HS-27A (cell line): Measurements from ENCODE around the gene DESI1.
"Not testable (repeated sequence)": the region's sequence is repeated elsewhere in the genome, so short reads cannot be mapped to it uniquely, and the experiment has no call there.

ENCODE experiments used
- DNase-seq: peaks from one replicate; pipeline ENCODE4 v3.0.0-alpha.2; 2012; ENCODE audit warnings: low read depth, missing footprints

Gene DESI1

DNA sequence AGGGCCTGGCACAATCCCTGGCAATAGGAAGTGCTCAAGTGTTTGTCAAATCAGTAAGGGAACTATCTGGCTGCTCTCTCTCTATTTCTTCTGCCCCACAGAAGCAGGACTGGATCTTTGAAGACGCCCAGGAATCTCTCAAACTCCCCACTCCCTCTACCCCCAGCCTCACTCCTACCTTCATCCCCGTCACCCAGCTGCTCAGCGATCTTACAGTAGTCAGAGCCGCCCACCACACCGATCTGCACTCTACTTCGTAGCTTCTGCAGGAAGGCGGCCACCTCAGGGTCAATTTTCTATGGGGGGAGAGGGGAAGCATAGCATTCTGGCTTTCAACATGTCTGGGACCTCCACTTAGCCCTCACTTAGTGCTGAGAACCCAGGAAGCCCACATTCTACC, 34.9 kb downstream of the DESI1 start:
- no peak for DNase-seq

DNA sequence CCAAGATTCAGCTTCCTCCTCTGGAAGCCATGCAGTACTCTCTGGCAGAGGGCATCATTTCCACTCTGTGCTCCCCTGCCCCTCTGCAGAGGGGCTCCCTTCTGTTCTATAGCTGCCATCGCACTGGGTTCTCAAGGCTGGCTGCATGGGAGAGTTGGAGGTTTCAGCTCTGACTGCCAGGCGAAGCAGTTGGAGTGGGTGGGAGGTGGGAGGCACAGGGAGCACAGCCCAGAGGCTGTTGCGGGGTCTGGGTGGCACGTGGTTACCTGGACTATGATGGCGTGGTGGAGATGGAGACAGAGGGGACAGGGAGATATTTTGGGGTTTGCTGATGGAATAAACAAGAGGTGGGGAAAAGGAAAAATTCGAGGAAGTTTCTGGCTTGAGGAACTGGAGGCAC, 36.0 kb downstream of the DESI1 start:
- no peak for DNase-seq

DNA sequence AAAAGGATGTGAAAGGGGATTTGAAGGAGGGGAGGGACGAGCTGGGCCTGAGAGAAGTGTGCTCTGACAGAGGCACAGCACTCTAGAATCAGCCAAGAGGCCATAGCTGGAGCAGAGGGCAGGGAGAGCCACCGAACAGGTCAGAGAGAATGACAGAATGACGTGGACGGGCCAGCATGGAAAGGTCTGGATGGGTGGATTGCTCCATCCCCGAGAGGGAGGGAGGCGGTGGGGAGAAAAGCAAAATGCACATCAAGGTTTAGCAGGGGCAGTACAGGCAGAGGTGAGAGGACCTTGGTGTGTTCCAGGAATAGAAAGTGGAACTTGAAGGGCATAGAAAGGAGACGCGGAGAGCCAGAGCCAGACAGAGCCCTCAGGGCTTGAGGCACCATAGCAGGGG, 38.1 kb downstream of the DESI1 start:
- DNase-seq, result no peak

DNA sequence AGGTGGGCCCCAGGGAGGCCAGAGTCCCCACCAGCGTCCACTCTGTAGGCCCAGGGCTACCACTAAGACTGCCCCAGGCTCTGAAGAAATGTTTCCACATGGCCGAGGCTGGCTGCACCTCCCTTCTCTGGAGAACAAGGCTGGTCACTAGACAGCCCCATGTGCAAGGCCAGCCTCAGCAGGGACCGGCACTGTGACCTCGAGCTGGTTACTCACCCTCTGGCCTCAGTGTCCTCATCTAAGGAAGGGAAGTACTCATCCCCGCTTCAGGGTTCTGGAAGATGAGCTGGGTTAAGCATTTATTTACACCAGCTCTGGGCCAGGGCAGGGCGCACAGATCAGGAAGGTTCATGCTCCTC, 40.9 kb downstream of the DESI1 start:
- no peak for DNase-seq

DNA sequence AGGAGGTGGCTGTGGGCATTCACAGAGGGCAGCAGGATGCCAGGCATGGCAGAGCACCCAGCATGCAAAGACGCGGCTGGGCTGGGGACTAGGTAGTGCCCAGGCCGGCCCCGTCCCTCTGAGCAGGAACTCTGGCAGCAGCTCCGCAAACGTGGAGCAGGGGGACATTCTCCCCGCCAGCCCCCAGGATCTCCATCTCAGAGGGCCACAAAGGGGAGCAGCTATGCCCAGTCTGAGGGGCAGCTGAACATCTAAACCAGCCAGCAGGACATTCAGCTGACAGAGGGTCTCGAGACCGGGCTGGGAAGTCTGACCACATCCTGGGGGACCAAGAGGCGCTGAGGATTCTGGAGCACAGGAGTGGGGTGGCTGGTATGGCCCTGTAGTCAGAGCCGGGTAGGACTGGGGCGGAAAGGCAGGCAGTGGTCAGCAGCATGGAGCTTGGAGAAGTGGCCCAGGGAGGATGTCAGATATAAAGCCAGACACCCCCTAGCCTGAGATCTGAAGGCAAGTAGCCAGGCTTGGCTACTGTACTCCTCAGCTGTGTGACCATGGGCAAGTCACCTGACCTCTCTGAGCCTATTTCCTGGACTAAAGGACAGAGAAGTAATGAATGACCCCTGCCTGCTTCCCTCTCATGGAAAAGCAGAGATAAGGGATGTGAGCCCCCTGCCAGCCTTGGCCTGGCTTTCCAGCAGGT, 41.4 kb downstream of the DESI1 start:
- DNase-seq, result no peak

DNA sequence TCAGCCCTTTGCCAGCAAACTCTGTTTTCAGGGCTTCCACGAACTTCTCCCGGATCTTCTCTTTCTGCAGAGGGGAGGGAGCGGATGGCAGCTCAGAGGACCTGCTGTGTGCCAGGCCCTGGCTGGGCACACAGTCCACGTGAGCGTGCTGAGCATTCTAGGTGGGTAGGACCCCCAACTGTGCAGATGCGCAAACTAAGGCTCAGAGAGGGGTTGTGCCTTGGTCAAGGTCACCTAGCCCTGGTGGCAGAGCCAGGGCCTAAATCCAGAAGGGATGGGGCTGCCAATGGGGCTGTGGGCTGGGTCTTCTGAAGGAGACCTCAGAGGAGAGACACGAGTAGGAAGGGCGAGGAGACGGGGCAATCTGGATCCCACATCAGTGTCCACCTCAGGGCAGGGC, 42.0 kb downstream of the DESI1 start:
- no peak for DNase-seq

DNA sequence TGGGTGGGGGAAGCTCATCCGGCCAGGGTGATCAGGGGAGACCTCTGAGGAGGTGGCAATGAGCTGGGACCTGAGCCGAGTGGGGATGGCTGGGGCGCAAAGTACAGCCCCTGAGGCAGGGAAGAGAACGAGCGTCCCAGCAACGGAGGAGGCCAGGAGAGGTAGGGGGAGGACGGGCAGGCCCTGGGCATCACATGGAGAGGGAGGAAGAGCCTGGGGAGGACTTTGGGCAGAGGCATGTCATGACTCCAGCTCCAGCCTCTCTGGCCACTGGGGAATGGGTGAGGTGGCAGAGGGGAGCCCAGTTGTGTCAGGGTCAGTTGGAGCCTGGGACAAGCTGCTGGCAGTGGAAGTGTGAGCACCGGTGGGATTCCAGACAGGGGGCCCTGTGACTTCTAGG, 42.7 kb downstream of the DESI1 start:
- DNase-seq, result no peak

DNA sequence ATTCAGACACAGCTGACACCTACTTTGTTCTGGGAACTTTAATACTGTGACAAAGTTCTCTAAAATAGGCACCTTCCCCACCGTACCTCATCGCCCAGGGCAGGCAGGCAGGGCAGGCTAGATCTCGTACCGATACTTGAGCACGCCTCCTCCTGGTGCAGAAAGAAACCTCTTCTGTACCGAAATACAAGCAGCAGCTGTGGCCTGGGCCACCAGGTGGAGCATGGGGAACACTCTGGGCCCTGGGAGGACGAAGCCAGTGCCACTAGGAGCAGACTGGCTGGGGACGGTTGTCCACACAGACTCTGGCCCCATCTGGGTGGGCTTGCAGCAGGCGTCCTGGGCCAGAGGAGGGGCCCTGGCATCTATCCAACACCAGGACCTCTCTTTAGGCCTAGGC, 44.0 kb downstream of the DESI1 start:
- DNase-seq, result no peak

DNA sequence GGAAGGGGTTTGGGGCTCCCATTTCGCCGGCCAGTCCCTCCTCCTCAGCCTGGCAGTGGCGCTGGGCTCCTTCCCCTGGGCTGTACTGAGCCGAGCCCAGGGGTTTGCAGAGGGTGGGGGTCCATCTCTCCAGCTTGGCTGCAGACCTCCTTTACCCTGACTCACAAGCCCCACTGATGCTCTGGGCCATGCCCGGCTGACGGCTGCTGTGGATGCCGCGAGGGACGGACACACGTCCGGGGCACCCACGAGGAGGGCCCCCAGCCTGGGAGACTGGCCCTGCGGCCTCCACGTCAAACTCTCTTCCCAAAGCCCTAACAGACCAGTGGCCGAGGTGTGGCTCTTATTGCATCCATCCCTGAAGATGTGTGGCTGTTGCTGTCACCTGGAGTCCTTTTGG, 45.3 kb downstream of the DESI1 start:
- no peak for DNase-seq

DNA sequence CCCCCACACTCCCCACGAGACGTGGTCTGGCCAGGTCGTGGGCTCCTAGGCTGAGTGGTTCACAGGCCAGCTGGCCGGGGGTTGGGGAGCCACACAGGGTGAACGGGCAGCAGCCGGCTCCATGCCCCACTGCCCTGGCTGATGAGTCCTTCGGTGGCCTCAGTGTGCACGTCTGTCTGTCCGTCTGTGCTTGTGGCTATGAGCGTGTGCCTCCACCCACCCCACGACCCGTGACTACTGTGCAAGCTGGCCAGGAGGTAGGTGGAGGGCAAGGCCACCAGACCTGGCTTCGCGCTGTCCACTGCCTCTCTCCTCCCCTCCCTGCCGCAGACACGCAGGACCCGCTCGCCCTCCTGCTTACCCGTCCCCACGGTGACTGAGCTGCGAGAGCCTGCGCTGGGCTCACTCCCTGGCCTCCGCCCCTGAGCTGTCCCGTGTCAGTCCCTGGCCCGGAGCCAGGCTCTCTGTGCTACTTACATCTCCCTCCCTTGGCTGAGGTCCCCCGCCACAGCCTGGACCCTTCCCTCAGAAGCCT, 45.9 kb downstream of the DESI1 start:
- DNase-seq, result no peak

DNA sequence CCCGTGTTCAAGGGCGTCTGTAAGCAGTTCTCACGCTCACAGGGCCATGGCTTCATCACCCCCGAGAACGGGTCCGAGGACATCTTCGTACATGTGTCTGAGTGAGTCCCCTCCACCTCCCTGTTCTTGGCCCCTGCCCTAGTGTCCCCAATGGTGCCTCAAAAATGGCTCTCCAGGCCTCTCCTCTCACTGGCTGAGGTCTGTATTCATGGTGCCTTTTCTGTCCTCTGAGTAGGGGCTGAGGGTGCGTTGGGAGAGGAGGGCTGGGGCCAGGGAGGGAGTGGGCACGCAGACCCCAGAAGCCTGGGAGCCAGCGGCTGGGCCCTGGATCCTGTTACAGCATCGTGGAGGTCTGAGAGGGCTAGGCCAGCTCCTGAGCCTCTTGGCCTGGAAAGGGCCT, 47.2 kb downstream of the DESI1 start:
- no peak for DNase-seq

DNA sequence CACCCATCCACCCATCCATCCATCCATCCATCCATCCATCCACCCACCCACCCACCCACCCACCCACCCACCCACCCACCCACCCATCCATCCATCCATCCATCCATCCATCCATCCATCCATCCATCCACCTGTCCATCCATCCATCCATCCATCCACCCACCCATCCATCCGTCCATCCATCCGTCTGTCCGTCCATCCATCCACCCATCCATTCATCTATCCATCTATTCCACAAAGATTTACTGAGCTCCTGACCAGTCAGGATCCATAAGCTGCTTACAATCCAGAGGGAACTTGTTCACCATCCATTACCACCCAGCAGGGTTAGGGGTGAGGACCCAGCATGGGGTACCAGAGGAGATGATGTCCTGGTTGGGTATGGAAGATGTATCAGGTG, 48.5 kb downstream of the DESI1 start:
- not testable (repeated sequence) for DNase-seq

DNA sequence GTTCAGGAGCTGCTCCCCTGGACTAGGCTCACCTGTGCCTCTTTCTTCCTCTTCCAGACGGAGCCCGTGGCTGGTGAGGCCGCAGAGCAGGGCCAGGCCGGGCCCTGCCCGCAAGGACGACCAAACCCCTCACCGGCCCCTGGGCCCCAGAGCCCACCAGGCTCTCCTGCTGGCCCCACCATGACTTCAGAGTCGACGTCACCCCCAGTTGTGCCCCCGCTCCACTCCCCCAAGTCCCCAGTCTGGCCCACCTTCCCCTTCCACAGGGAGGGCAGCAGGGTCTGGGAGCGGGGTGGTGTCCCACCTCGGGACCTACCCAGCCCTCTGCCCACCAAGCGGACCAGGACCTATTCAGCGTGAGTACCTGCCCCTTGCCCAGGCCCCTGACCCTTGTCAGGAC, 49.1 kb downstream of the DESI1 start:
- DNase-seq, result no peak

DNA sequence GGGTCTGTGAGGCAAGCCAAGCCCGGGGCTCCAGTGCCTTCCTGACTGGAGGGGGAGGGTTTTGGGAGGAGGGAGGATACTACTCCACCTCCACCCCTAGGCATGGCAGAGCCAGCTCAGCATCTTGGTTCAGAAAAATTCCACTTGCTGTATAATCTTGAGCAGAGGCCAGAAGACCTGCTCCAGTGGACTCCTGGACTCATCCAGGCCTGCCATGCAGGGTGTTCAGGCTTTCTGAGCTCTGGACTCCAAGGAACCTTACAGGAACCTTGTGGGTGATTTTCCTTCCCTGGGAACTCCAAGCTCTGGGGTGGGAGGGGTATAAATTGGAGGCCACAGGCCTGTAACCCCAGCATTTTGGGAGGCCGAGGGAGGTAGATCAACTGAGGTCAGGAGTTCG, 50.6 kb downstream of the DESI1 start:
- no peak for DNase-seq

DNA sequence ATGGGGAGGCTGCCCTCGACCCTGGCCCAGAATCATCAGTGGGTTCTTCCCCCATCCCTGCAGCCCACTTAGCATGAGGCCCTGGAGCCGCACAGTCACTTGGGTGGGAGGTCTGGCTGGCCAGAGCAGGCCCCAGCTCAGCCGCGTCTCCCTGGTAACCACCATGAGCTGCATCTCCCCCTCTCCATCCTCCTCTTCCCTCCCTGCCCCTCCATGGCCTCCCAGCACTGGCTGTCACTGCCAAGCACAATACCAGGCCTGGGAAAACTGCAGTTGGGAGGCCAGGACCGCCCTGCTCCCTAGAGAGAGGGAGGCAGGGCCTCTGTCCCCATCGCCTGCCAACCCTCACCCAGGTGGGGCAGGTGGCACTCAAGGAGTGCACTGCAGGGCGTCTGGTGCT, 52.0 kb downstream of the DESI1 start:
- no peak for DNase-seq

DNA sequence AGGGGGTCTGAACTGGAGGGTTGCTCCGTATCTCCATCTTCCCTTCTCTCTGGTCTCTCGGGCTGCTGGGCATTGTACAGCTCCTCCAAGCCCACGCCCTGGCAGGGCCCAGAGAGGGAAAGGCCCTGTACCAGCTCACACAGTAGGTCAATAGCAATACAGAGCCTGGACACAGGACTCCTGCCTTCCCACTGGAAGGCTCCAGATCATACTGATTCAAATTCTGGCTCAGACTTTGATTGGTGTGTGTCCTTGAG, 53.4 kb downstream of the DESI1 start:
- DNase-seq, result no peak

DNA sequence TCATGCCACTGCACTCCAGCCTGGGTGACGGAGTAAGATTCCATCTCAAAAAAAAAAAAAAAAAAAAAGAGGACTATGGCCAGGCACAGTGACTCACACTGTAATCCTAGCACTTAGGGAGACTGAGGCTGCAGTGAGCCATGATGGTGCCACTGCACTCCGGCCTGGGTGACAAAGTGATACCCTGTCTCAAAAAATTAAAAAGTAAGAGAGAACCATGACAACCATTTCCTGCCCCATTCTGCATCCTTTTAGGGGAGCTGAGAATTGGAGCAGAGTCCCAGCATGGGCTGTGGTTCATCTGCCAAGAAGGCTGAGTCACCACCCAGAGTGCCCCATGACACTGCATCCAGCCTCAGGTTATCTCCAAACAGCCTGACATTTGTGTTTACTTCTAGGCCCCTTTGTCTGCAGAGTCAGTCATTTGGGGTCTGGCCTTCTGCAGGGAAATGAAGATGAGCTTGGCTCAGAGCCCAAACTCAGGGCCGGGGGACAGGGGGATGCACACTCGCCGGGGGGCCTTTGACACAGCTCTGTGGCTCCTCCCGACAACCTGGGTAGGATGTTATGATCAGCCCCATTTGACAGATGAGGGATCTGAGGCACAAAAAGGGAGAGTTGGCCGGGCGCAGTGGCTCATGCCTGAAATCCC, 55.3 kb downstream of the DESI1 start:
- peak; percentile 71 for DNase-seq

DNA sequence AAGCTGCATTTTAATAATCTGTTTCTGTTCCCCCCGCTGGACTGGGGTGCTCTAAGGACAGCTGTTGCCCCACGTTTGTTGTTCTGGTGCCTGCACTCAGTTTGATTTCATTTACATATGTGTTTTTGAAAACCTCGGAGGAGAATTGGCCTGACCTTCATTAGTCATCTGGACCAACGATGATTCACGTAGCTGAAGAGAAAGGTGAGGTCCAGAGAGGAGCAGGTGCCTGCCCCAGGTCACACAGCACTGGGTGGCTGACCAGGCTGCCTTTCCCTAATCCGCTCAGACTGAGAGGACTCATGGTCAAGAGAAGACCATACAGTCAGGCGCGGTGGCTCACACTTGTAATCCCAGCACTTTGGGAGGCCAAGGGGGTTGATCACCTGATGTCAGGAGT, 56.3 kb downstream of the DESI1 start:
- no peak for DNase-seq

DNA sequence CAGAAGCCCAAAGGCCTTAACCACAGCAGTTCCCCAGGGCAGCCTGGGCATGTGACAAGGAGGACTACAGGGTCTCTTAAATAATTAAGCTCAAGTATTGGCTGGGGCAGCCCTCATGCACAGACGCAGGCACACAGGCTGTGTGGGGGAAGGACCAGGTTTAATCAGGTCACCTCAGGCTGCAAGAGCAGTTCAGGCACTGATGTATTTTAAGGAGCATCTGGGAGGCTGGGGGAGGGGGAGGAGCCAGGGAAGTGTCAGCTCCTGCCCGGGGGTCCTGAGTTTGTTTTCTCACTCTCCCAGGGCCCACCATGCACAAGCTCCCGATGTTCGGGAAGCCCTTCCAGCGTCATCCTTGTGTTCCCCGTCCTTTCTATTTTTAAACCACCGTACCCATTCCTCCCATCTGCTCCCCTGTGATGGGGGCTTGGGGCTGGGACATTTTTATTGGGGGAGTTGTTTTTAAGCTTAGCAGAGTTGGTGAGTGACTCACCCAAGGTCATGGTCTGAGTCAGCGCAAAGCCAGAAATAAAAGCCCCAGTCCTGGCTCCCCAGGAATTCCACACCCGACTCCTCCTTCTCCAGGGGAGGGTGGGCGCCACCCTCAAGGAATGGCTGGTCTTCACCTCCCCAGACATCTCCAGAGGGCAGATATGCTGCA, 57.7 kb downstream of the DESI1 start:
- peak; percentile 80 for DNase-seq

DNA sequence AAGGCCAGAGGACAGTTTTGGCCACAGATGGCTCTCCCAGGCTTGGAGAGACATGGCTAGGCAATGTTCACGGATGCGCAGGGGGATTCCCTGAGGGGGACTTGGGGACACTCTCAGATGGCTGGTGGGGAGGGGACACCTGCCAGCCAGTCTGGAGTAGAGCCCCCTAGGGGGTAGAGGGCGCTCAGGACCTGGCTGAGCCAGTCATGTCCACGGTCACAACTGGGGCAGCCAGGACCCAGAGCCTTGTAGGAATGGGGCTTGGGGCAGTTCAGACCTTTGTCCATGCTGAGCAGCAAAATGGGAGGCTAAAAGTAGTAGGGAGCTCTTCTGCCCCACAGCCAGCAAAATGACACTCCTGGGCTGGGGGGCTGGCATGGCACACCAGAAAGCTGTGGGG, 58.4 kb downstream of the DESI1 start:
- no peak for DNase-seq

DNA sequence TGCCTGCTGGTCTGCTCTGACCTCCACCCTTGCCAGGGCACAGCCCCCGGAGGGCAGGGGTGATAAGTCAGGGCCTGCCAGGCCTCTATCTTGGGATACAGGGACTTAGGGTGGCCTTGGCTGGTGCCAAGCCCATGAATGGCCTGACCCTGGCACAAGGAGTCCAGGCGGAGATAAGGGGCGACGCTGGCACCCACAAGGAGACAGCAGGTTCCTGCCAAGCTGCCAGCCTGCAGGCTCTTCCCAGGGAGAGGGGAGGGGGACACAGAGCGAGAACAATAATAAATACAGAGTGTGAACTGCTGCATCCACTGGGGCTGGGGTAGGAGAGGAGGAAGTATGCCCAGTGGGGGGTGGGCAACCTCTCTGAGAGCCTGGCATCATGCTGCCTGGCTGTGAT, 59.1 kb downstream of the DESI1 start:
- DNase-seq, result no peak

DNA sequence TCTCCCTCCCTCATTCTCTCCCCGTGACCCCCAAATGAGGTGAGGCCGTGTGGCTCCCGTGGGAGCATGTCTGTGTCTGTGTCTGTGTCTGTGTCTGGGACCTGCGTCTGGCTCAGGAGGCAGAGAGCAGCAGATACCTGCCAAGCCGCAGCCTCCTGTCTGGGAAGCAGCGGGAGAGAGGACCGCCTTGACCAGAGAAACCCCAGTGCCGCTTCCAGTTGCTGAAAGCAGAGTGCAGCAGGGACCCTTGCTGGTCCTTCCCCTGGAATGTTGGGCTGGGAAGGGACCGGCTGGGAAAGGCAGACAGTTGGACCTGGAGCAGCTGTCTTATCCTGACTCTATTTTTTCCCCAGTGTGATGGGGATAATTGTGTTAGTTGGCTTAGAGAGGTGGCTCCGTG, 59.5 kb downstream of the DESI1 start:
- DNase-seq, result no peak

DNA sequence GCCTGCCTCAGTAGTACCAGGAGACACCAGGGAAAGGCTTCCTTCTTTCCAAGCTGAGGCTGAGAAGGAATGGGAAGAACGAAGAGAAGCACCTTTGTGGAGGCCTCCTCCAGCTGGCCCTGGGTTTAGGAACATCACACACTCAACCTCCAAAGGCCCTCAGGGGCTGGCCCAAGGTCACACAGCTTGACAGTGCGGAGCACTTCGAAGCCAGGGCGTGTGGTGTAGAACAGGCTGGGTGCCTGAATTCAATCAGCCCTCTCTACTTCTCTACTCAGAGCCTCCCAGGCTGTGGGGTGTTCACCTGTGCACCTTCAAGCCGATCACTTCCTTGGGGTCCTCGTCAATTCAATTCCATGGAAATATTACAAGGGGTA, 60.8 kb downstream of the DESI1 start:
- no peak for DNase-seq

DNA sequence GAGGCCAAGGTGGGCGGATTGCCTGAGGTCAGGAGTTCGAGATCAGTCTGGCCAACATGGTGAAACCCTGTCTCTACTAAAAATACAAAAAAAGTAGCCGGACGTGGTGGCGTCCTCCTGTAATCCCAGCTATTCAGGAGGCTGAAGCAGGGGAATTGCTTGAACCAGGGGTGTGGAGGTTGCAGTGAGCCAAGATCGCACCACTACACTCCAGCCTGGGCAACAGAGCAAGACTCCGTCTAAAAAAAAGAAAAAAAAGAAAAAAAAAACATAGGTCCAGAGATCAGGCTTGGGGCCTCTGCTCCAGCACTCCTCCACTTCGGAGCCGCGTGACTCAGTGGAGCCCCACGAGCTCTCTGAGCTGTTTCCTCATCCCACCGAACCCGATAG, 62.6 kb downstream of the DESI1 start:
- DNase-seq, result not testable (repeated sequence)
